Erythroblast (primary cell): ENCODE data around the gene FAM3D.

Experiments used
- GATA1 ChIP-seq: IDR thresholded peaks from 2 replicates; pipeline ENCODE4 v1.6.1; 2011; ENCODE audit warnings: low read depth, mild to moderate bottlenecking, control low read depth, low read length, moderate library complexity
- POLR2A ChIP-seq: IDR thresholded peaks from 2 replicates; pipeline ENCODE4 v1.6.1; 2011; ENCODE audit warnings: mild to moderate bottlenecking, low read length

DNA sequence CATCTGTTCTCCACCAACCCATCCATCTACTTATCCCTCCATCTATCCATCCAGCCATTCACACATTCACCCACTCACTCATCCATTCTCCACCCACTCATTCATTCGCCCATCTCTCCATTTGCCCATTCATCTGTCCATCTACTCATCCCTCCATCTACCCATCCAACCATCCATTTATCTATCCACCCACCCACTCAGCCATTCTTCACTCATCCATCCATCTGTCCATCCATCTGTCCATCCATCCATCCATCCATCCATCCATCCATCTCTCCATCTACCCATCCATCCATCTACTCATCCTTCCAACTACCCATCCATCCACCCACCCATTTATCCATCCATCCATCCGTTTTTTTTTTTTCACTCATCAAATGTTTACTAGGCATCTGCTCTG lies 13.9 kb downstream of the FAM3D start:
- no peak for TF ChIP-seq POLR2A
- TF ChIP-seq GATA1 = no peak
